DLD1 (cell line): Measurements from ENCODE around the gene STK39.

Experiments
- in situ Hi-C: cut with HindIII; loops from 2 replicates; pipeline ENCODE4 v1.10.0; 2017; ENCODE audit warnings: low sequenced_read_pairs

STK39 gene

DNA sequence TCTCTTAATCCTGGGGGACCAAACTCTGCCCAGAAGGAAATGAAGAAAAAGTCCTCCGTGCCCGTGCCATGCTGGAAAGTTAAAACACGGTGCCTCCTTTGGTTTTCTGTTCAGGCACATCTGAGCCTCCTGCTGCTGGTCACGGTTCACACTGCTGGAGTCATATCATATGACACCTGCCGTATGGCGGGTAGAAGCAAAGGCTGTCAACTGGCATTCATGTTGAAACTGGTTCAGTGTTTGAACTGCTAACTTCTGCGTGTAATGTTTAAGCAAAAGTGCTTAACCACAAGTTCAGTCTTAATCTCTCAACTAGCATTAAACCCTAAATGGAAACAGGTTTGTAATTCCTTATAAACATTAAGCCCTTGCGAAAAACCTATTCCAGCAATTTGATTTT lies 3.1 kb downstream of the STK39 start:
- in situ Hi-C loops, result no loop called here

- in situ Hi-C loops, result no loop called here
These were observed 4.3 kb downstream of the STK39 start for GRCh38 chr2:168243061-168243460.

DNA sequence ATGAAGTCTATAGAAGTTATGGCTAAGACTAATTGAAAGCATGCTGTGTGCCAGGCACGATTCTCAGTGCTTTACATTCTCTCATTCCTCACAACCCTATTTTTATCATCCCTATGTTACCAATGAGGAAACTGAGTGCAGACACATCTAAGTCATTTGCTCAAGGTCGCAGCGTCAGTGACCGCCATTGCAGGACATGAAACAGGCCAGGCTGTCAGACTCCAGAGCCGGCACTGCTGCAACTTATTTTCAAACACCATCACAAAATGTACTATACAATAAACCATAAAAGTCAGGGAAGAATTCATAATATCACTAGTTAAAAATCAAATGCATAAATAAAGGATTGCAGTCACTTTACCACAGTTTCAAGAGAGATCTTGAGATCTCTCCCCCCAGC lies 5.6 kb downstream of the STK39 start:
- in situ Hi-C loops, result no loop called here

GRCh38 chr2:168241208-168241607 lies 6.2 kb downstream of the STK39 start:
- in situ Hi-C loops, result no loop called here

DNA sequence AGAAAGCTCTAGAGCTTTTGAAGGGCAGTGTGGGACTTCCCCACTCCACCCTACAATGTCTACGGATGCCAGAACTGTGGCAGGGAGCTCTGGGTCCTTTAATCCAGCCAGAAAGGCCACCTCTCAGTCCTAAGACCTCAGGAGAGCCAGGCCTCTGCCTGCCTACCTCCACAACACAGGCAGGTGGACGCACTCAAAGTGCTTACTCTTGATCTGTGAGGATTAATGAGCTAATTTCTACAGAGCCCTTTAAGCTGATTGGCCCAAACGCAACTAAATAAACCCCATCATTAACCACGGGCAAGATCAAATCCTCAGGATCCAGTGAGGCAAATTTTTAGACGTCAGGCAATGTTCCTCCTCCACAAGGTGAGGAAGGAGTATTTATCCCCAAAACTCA lies 8.1 kb downstream of the STK39 start:
- in situ Hi-C loops, result no loop called here

- in situ Hi-C loops, result no loop called here
These were observed 9.7 kb downstream of the STK39 start for GRCh38 chr2:168237741-168238140.

DNA sequence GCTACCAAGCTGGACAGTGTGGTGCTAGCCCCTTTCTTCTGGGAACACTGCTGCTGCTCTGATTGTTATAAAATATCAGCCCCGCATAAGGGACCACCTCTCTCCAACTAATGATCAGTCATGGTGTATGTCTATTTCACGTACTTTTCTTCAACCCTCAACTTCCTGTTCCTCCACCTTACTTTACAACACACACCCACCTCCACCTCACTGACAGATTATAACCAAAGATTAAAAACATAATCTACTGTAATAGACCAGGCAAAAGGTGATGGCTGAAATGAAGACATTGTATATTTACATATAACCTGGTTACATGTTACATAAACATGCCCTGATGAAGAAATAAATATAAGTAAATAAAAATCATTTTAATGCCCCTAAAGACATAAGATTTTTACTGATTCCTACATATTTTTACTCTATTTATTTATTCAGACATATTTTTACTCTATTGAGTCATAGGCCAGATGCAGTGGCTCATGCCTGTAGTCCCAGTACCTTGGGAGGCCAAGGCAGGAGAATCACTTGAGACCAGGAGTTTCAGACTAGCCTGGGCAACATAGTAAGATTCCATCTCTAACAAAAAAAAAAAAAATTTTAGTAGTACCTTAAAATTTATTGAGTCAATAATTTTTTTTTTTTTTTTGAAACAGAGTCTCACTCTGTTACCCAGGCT lies 12.8 kb downstream of the STK39 start:
- in situ Hi-C loops, result no loop called here

DNA sequence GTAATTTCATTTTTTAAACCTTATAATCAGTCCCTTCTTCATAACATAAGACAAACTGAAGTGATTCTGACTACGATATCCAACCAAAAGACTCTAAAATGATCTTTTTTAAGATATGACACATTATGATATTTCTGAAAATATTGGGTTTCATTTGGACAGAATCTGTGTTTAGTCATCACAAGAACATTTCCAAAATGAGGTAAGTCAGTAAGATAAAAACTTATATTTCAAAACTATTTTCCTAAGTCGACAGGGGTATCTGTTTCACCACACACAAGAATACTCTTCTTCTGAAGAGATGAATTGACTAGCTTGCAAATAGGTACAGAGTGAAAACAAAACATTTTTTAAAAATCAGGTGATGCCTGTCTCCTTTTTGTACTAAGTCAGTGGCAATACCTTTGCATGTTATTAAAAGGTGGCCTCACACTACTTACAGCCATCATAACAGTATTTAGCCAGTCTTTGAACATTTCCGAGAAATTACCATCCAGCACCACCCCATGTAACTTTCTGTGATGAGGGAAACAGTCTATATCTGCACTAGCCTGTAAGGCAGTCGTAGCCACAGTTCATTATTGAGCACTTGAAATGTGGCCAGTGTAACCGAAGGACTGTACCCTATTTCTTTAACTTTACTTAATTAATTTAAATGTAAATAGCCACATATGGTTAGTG lies 13.5 kb downstream of the STK39 start:
- in situ Hi-C loops, result no loop called here

DNA sequence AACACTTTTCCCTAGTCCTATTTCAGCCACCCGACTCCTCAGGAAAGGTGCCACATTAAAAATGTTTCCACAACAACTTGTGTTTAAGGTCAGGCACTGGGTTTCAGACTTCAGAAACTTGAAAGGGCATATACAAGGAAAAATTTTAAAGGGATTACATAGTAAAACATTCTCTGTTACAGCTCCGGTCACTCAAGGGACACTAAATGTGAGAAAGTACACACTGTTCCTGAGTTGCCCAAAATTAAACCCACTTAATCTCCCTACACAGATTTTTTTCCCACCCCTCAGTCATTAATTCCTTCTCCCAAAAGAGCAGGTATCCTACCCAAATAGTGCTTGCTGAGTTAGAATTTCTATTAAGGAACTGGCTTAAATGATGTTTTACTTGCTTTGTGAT lies 14.2 kb downstream of the STK39 start:
- in situ Hi-C loops, result no loop called here

DNA sequence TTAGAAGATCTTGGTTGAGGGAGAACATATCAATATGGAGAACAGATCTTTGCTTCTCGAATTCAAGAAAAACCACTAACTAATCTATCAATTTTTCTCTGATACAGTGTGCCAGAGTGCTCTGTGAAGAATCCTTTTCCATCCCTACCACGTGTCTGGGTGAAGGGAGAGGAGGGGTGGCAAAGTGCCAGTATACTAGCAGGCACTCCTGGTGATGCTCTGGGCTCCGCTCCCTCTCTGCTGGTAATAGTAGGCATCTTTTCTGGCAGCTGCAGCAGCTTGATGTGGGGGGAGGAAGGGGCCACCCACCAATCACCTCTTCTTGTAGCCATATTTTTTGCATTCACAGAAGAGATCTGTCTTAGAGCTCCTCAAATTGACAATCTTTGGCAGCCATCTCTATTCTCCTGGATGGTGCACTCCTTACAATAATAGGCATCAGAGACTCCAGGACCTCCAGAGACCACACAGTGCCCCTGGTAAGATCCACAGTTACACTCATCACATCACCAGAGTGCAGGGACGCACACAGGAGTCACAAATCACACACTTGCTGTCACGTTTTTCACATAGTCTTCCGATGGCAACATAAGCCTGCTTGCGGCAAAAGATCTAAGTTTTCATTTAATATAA lies 15.7 kb downstream of the STK39 start:
- in situ Hi-C loops, result no loop called here

- in situ Hi-C loops, result no loop called here
These were observed 17.0 kb downstream of the STK39 start for GRCh38 chr2:168230389-168230788.

- in situ Hi-C loops, result no loop called here
These were observed 23.0 kb downstream of the STK39 start for GRCh38 chr2:168224346-168224745.

GRCh38 chr2:168222088-168222487 lies 25.3 kb downstream of the STK39 start:
- in situ Hi-C loops, result no loop called here

DNA sequence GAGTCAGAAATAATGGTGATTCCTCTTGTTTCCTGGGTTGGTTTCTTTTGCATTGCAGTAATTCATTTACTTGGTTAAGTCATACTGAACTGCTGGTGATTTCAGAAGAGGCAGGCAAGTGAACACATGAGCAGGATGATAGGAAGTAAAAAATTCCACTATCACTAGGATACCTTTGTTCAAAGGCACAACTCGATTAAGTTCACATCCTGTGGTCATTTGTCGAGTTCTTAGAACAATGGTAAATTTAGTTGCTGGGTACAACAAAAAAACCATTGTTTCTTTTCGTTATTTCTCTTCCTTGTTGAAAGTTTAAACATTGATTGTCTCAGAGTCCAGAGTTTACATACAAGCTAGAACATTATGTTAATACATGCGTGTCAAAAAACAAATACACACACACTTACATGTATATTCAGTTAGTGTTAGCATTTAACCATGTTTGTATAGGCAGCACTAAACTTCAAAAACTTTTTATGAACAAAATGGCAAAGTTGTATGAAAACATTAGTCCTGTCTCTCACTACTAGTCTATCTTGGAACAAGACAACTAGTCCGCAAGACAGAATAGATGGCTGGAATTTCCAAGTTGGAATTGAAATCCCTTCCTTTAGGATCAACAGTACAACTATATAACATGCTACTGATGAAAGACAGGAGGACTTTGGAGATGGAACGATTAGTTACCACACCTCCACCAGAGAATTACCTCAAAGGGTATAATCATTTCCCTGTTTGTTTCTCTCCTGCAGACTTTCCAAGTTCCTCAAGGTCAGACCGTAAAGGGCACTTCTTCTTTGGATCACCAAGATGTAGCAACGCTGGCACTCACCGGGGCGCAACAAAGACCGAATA lies 26.2 kb downstream of the STK39 start:
- in situ Hi-C loops, result no loop called here

DNA sequence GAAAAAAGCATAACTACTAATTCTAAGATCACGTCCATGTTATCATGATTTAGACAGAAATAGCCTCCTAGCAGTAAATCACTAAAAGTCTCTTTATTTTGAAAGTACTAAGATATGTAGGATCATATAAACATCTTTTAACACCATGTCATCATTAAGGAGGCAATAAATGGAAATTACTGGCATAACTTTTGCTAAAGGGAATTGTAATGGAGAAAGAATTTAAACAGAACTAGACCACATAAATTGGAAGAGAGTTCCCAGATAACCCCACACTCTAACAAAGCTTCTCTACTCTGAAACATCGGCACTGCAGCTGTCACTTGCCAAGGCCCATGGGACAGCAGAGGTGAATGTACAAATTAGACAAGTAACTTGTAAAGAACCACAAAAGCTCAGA lies 29.5 kb downstream of the STK39 start:
- in situ Hi-C loops, result no loop called here

DNA sequence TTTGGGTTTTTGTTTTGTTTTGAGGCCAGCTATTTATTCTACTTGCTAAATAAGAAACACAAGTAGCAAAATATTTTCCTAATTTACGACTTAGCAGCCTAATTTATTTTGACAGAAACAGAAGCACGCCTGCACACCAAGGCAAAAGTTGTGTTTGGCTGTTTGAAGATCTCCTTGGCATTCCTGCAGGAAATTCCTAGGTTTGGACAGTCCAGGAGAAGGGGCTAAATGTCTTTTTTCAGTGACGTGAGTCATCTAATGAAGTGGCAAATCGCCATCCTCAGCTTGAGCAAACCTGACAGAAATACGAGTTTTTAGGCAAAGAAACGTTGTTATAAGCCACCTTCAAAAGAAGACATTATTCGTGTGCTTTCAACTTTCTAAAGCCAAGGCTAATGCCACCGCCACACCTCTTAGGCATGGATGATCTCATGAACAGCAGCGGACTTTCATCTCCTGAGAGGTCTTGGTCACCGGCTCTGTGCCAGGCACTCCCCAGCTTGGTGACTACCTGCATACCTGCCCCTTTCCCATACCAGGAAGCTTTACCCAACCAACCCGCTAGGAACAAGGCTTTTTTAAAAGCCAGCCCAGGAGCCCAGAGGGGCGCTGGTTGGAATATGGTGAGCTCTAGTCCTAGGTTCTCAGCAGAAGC lies 30.9 kb downstream of the STK39 start:
- in situ Hi-C loops, result no loop called here

DNA sequence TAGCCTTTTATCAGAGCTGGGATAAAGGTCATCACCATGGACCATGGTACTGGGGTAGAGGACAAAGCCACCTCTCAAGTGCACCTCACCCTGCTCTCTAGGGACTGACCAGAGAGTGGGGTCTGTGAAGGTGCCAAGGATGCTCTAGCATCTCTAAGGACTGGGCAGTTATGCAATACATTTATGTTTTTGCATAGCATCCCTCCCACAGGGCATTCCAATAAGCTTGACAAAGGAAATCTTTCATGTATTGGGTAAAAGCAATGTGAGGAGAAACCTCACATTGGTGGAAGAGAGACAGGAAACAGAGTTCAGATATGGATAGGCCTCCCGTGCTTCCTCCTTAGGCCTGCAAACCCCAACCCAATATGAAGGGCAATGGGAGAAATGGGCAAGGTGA lies 31.6 kb downstream of the STK39 start:
- in situ Hi-C loops, result no loop called here

DNA sequence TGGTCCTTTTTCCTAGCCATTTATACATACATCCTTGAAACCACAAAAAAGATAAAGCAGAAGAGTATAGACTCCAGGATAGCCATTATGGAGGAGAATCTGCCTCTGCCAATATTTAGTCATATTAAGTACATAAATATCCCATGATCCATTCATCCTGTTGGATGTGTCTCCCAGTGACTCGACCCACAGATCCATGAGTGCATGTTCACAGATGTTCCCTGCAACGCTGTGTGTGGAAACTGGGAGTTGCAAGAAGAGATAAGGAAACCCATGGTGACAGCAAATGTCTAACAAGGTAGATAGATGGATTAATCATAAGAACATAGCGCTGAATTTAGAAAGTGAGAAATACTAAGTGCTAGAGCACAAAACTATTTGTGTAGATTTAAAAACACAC lies 34.5 kb downstream of the STK39 start:
- in situ Hi-C loops, result no loop called here

GRCh38 chr2:168212167-168212566 lies 35.2 kb downstream of the STK39 start:
- in situ Hi-C loops, result no loop called here

DNA sequence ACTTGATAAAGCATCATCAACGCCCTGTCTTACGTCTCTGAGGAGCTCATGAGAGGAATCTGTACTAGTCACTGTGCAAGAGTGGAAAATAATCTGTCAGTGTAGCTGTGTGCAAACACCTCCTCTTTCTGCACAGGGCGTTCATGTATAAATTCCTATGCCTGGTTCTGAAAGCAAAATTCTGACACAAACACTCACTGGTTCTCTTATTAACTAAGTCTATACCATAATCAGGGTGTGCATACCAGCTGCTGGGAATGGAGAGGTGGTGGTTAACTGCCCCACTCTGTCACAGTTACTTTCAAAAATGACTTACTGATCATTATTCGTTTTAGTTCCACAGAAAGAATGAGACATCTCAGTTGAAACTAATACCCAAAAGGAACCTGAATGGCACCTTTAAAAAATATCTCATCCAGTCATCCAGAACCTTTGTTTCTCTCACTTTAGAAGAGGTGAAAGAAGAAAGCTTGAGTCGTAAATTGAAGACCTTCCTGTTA lies 35.7 kb downstream of the STK39 start:
- in situ Hi-C loops, result no loop called here
